Coronary artery (tissue), 2 donors: ENCODE measurements around the gene TMEM207.

Experiments used
- DNase-seq: peaks from one replicate; pipeline ENCODE4 v3.0.0-alpha.2; 2017; ENCODE audit warnings: low spot score
- H3K27ac ChIP-seq, 2 donors: fragments of 200-600 bp; sonication (generic); one replicate each; pipeline ENCODE4 v1.5.1; 2016 to 2019
- H3K4me3 ChIP-seq: fragments of 200-600 bp; sonication (generic); 2 replicates; pipeline ENCODE4 v1.5.1; 2016; ENCODE audit warnings: mild to moderate bottlenecking, moderate library complexity
- TF ChIP-seq, protein P1 (sequence below): fragments of 200-600 bp; sonication (generic); IDR thresholded peaks from one replicate; pipeline ENCODE4 v1.5.1; 2019; ENCODE audit warnings: antibody characterized with exemption

Gene TMEM207

DNA sequence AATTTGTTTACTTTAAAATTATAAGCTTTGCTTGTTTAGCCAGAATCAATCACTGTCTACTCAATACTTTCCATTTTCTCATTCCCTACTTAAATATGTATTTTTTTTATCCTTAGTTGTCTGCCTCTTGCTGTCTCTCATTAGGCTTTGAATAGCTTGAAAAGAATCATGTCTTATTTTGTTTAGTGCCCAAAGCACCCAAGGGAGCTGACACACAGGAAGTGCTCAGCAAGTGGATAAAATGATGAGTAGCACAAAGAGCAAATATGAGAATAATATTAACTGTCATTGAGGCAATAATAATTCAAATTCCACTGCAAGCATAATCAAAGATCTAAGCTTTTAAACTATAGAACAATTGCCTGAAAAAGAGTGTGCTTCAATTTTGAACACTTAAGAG lies 45.2 kb upstream of the TMEM207 start:
- Histone ChIP-seq H3K27ac (no peak overlapping the region), H3K4me3 (no peak overlapping the region)
- TF ChIP-seq, protein P1, sequence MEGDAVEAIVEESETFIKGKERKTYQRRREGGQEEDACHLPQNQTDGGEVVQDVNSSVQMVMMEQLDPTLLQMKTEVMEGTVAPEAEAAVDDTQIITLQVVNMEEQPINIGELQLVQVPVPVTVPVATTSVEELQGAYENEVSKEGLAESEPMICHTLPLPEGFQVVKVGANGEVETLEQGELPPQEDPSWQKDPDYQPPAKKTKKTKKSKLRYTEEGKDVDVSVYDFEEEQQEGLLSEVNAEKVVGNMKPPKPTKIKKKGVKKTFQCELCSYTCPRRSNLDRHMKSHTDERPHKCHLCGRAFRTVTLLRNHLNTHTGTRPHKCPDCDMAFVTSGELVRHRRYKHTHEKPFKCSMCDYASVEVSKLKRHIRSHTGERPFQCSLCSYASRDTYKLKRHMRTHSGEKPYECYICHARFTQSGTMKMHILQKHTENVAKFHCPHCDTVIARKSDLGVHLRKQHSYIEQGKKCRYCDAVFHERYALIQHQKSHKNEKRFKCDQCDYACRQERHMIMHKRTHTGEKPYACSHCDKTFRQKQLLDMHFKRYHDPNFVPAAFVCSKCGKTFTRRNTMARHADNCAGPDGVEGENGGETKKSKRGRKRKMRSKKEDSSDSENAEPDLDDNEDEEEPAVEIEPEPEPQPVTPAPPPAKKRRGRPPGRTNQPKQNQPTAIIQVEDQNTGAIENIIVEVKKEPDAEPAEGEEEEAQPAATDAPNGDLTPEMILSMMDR: no peak
- no peak for DNase-seq

DNA sequence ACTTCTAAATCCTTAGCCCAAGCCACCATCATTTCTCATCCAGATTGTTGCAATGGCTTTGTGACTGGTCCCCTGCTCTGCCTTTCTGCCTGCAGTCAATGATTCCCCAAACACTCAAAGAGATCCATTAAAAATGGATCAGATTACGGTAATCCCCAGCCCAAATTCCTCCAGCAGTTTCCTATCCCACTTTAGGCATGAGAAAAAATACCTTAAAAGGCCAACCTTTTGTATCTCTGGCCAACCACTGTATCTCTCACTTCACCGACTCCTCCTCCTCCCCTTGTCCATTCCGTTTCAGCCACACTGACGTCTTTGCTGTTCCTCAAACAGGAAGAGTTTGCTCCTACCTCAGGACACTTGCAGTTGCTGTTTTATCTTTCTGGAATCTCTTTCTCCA lies 43.3 kb upstream of the TMEM207 start:
- TF ChIP-seq, protein P1: no peak
- H3K4me3 ChIP-seq: no peak overlapping the region
- DNase-seq: no peak
- no peak overlapping the region for H3K27ac ChIP-seq

DNA sequence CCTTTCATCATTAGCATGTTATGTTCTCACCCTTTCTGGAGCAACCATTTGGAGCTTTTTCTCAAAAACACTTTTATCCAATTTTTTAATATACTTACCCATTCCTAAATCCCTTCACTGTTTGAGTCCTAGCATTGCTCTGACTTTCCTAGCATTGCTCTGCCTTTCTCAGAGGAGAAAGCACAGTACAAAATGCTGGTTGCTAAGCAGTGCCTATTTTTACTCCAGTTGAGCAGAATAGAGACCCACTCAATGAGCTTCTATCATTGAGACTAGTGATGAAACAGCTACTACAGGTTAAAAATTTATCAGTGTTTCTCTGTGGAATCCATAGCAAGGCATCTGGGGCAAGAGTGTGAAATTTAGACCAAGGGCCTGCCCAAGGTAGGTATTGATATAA lies 42.4 kb upstream of the TMEM207 start:
- DNase-seq: no peak
- Histone ChIP-seq H3K4me3 (no peak overlapping the region), H3K27ac (no peak overlapping the region)
- TF ChIP-seq, protein P1: no peak

DNA sequence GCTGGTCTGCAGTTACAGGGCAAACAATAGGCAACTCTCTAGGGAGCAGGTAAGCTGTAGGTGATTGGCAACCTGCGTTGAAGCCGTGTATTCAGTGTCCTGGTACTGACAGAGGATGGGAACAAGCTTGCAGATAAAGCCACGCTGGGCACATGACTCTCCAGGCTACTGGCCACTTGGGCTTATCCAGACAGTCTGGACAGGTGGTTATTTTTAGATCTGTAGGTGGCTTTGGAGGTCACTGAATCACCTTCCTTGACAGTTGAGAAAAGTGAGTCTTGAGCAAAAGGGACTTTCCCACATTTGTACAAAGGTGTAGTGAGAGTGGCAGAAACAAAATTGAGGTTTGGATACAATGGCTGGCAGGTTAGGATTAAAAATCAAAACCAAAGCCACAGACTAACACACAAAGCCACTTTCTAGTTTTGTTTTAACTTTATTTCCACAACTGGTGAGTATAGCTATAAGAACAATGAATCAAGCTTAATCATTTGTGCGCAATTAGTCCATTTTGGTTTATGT lies 41.9 kb upstream of the TMEM207 start:
- Histone ChIP-seq H3K4me3 (no peak overlapping the region), H3K27ac (no peak overlapping the region)
- no peak for DNase-seq
- TF ChIP-seq, protein P1: no peak

DNA sequence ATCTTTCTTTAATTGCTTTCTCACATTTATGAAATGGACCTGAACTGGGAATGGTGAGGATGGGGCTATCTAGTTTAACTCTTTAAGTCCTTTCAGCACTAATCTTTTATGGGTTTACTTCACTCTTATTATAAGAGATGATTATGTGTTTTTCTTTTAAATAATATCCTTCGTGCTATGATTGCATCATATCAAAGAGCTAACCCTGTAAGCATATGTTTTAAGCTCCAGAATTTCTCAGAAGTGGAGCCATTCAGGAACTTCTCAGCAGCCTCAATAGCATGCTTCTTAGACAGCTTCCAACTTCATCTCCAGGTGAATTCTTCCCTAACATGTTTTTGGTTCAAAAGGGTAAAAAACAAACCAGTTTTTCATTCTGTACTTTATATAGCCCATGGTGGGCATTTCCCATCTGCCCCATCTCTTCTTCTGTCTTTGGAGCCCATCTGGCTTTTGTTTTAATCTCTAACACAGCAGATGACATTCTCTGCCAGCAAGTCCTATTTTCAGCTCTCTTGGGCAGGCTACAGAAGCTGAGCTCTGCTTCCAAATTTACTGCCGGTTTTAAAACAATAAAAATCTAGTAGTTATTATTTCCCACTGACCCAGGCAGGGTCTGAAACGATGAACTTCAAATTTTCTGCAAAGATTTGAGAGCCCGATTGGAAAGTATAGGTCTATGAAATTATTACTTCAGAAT lies 37.4 kb upstream of the TMEM207 start:
- Histone ChIP-seq H3K27ac (no peak overlapping the region), H3K4me3 (no peak overlapping the region)
- no peak for DNase-seq

DNA sequence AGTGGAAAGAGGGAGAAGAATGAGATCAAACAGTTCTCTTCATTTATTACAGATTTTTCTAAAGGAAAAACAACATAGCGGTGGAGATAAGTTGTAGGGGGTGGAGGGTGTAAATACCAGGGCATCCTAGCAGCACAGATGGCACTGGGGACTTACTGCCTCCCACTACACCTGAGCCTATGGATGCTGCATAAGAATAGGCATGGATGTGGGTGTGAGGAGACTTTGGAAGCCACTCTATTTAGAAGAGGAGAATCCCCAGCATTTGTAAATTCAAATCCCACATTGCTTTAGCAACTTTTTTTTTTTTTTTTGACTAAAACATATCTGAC lies 36.8 kb upstream of the TMEM207 start:
- DNase-seq: no peak
- no peak overlapping the region for H3K4me3 ChIP-seq
- TF ChIP-seq, protein P1: no peak
- no peak overlapping the region for H3K27ac ChIP-seq

More for the DNA sequence above, 37.4 kb upstream of the TMEM207 start:
- TF ChIP-seq, protein P1: no peak

DNA sequence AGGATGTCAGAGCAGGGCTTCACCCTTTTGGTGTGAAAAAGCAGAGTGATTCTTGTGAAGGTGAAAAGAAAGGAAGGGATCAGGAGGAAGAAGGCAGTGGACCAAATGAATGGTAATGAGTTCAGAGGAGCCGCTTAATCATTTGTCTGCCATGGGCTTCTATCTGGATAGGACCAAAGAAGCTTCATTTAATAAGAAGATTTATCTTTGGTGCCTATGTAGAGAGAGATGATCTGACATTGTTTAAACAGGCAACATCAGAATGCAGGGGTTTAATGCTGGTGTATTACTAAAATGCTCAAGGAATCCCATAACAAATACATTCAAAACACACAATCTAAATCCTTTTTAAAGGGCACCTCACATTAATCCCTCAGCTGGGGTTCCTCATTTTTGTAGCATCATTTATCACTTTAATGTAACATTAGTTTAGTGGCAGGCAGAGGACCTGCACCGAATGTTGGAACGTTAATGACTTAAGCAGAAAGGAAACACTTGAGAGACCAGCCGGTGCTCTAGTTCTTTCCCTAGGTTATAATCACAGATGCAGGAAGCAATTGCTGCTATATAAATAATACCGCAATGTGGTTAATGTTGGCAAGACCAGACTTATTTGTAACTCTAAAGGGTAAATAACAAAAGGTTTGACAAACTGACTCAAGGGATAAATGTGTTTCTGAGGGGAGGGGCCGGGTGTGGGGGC lies 36.3 kb upstream of the TMEM207 start:
- H3K27ac ChIP-seq: no peak overlapping the region
- no peak for DNase-seq
- H3K4me3 ChIP-seq: no peak overlapping the region
- TF ChIP-seq, protein P1: no peak
